ENCODE measurements around the gene ICA1L. TPM values are rescaled to one million over a fixed set of nuclear protein-coding genes. Genes with fewer than 3 reads are reported as not detected.
A peak's percentile ranks its signal among the peaks of the same experiment; 100 is the strongest.
"Not testable (repeated sequence)": the region's sequence is repeated elsewhere in the genome, so short reads cannot be mapped to it uniquely, and the experiment has no call there.

ICA1L gene
- total RNA-seq, 1 donor from 2014 or later, result 12.0 TPM

DNA sequence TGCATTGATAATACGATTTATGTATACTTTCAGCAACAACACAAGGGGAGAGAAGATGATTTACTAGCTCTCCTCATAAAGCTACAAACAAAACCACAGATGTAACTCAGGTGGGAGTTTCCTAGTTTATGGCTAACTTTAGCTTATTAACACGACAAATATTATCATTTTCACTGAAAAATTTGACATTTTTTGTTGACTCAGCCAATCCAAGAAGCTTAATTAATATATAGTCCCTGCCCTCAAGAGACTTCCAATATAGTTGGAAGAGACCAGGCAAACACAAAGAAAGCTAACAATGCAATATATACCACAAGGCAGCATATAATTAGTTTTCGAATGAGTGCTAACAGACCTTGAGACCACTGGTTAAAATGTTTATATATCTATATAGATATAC, 39.1 kb upstream of the ICA1L start:
- Mint-ChIP-seq H3K4me3 (ENCODE audit: unreplicated experiment) (peak overlapping the region; percentile 99), H3K27me3 (ENCODE audit: unreplicated experiment) (peaks cover 4% of the 10 kb centered on the region), H3K9me3 (ENCODE audit: unreplicated experiment) (peaks cover 8% of the 10 kb centered on the region), H3K27ac (ENCODE audit: unreplicated experiment) (no peak overlapping the region), H3K36me3 (ENCODE audit: unreplicated experiment) (peaks cover under 1% of the 10 kb centered on the region), H3K4me1 (ENCODE audit: low read depth, unreplicated experiment) (peaks cover 6% of the 10 kb centered on the region)
- TF ChIP-seq CTCF (IDR thresholded peaks at IDR 0.05; ENCODE audit: partially characterized antibody, unreplicated experiment), result no peak
- DNase-seq, result no peak

GRCh38 chr2:202910250-202910649, 38.7 kb upstream of the ICA1L start:
- peak overlapping the region; percentile 99 for H3K4me3 Mint-ChIP-seq (ENCODE audit: unreplicated experiment)
- H3K27ac Mint-ChIP-seq (ENCODE audit: unreplicated experiment); H3K4me1 Mint-ChIP-seq (ENCODE audit: low read depth, unreplicated experiment); H3K9me3 Mint-ChIP-seq (ENCODE audit: unreplicated experiment); H3K27me3 Mint-ChIP-seq (ENCODE audit: unreplicated experiment); DNase-seq; H3K36me3 Mint-ChIP-seq (ENCODE audit: unreplicated experiment): not testable (repeated sequence)

- DNase-seq, result no peak
- Mint-ChIP-seq H3K27me3 (ENCODE audit: unreplicated experiment) (peaks cover 4% of the 10 kb centered on the region), H3K27ac (ENCODE audit: unreplicated experiment) (no peak overlapping the region), H3K9me3 (ENCODE audit: unreplicated experiment) (peaks cover 8% of the 10 kb centered on the region), H3K4me3 (ENCODE audit: unreplicated experiment) (peak overlapping the region; percentile 99), H3K36me3 (ENCODE audit: unreplicated experiment) (peaks cover 8% of the 10 kb centered on the region), H3K4me1 (ENCODE audit: low read depth, unreplicated experiment) (peaks cover 6% of the 10 kb centered on the region)
- no peak for TF ChIP-seq CTCF (IDR thresholded peaks at IDR 0.05; ENCODE audit: partially characterized antibody, unreplicated experiment)
Measured at GRCh38 chr2:202909394-202910192, 38.0 kb upstream of the ICA1L start.

- TF ChIP-seq CTCF (IDR thresholded peaks at IDR 0.05; ENCODE audit: partially characterized antibody, unreplicated experiment), result no peak
- Mint-ChIP-seq H3K36me3 (ENCODE audit: unreplicated experiment) (peaks cover 17% of the 10 kb centered on the region), H3K27ac (ENCODE audit: unreplicated experiment) (no peak overlapping the region)
Measured at GRCh38 chr2:202908186-202908585, 36.6 kb upstream of the ICA1L start.

DNA sequence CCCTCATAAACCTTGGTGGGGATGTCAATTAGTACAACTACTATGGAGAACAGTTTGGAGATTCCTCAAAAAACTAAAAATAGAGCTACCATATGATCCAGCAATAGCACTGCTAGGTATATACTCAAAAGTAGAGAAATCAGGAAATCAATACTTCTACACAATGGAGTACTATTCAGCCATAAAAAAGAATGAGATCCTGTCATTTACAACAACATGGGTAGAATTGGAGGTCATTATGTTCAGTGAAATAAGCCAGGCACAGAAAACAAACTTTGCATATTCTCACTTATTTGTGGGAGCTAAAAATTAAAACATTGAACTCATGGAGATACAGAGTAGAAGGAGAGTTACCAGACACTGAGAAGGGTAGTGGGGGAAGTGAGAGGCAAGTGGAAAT, 33.9 kb upstream of the ICA1L start:
- H3K36me3 Mint-ChIP-seq (ENCODE audit: unreplicated experiment), result peaks cover 17% of the 10 kb centered on the region
- not testable (repeated sequence) for H3K9me3 Mint-ChIP-seq (ENCODE audit: unreplicated experiment); H3K4me1 Mint-ChIP-seq (ENCODE audit: low read depth, unreplicated experiment); H3K4me3 Mint-ChIP-seq (ENCODE audit: unreplicated experiment); DNase-seq; H3K27me3 Mint-ChIP-seq (ENCODE audit: unreplicated experiment); H3K27ac Mint-ChIP-seq (ENCODE audit: unreplicated experiment)

More at GRCh38 chr2:202908186-202908585, 36.6 kb upstream of the ICA1L start:
- DNase-seq, result no peak
- Mint-ChIP-seq H3K27me3 (ENCODE audit: unreplicated experiment) (peaks cover 4% of the 10 kb centered on the region), H3K4me1 (ENCODE audit: low read depth, unreplicated experiment) (peaks cover 5% of the 10 kb centered on the region), H3K9me3 (ENCODE audit: unreplicated experiment) (peaks cover 10% of the 10 kb centered on the region), H3K4me3 (ENCODE audit: unreplicated experiment) (no peak overlapping the region)

- Mint-ChIP-seq H3K27me3 (ENCODE audit: unreplicated experiment) (no peaks in the 10 kb centered on the region), H3K9me3 (ENCODE audit: unreplicated experiment) (no peaks in the 10 kb centered on the region), H3K27ac (ENCODE audit: unreplicated experiment) (no peak overlapping the region), H3K4me3 (ENCODE audit: unreplicated experiment) (no peak overlapping the region), H3K4me1 (ENCODE audit: low read depth, unreplicated experiment) (no peaks in the 10 kb centered on the region), H3K36me3 (ENCODE audit: unreplicated experiment) (no peaks in the 10 kb centered on the region)
- TF ChIP-seq CTCF (IDR thresholded peaks at IDR 0.05; ENCODE audit: partially characterized antibody, unreplicated experiment), result no peak
- no peak for DNase-seq
Measured at GRCh38 chr2:202885190-202885589, 13.6 kb upstream of the ICA1L start.
